Mesendoderm (in vitro differentiated cells): ENCODE data around the gene UBB.

ENCODE experiments used
- DNase-seq: peaks from one replicate; pipeline ENCODE4 v3.0.0; 2013
- H2AK5ac ChIP-seq: 2 replicates; pipeline ENCODE4 v1.6.1; 2013; ENCODE audit warnings: low read length, inconsistent platforms
- H2BK120ac ChIP-seq: 2 replicates; pipeline ENCODE4 v1.6.1; 2013; ENCODE audit warnings: low read depth, mild to moderate bottlenecking, low read length, moderate library complexity, mixed read lengths
- H2BK15ac ChIP-seq: replicated peaks from 2 replicates; pipeline ENCODE4 v1.6.1; 2013; ENCODE audit warnings: low read depth, mild to moderate bottlenecking, moderate library complexity
- H2BK5ac ChIP-seq: 2 replicates; pipeline ENCODE4 v1.6.1; 2013; ENCODE audit warnings: low read length, inconsistent platforms
- H3K18ac ChIP-seq: 2 replicates; pipeline ENCODE4 v1.6.1; 2013; ENCODE audit warnings: mild to moderate bottlenecking, low read length, mixed read lengths
- H3K23ac ChIP-seq: one replicate; pipeline ENCODE4 v1.6.1; 2013; ENCODE audit warnings: low read length
- H3K27ac ChIP-seq: 2 replicates; pipeline ENCODE4 v1.5.1; 2013; ENCODE audit warnings: low read depth, mild to moderate bottlenecking, inconsistent platforms, low read length, moderate library complexity
- H3K27me3 ChIP-seq: 2 replicates; pipeline ENCODE4 v1.6.1; 2013; ENCODE audit warnings: low read length, control low read depth, mild to moderate bottlenecking, inconsistent platforms; ENCODE audit not compliant: insufficient read depth, poor library complexity
- H3K36me3 ChIP-seq: 2 replicates; pipeline ENCODE4 v1.6.1; 2013; ENCODE audit warnings: low read length, inconsistent platforms; ENCODE audit not compliant: control insufficient read depth, insufficient read depth
- H3K4ac ChIP-seq: one replicate; pipeline ENCODE4 v1.6.1; 2013; ENCODE audit warnings: low read depth, mild to moderate bottlenecking, low read length, moderate library complexity
- H3K4me1 ChIP-seq: 2 replicates; pipeline ENCODE4 v1.6.1; 2013; ENCODE audit warnings: low read depth, low read length, inconsistent platforms; ENCODE audit not compliant: control insufficient read depth
- H3K4me2 ChIP-seq: 2 replicates; pipeline ENCODE4 v1.6.1; 2013; ENCODE audit warnings: low read length
- H3K4me3 ChIP-seq: 2 replicates; pipeline ENCODE4 v1.5.1; 2013; ENCODE audit warnings: mild to moderate bottlenecking, low read length
- H3K56ac ChIP-seq: one replicate; pipeline ENCODE4 v1.6.1; 2013; ENCODE audit warnings: low read length
- H3K79me1 ChIP-seq: 2 replicates; pipeline ENCODE4 v1.6.1; 2013; ENCODE audit warnings: low read length, inconsistent platforms
- H3K79me2 ChIP-seq: 2 replicates; pipeline ENCODE4 v1.6.1; 2013; ENCODE audit warnings: mild to moderate bottlenecking, low read length; ENCODE audit not compliant: control insufficient read depth, insufficient read depth
- H3K9ac ChIP-seq: 2 replicates; pipeline ENCODE4 v1.6.1; 2013; ENCODE audit warnings: low read length, inconsistent platforms
- H4K5ac ChIP-seq: one replicate; pipeline ENCODE4 v1.6.1; 2013; ENCODE audit warnings: low read length
- H4K8ac ChIP-seq: one replicate; pipeline ENCODE4 v1.6.1; 2013; ENCODE audit warnings: low read depth, mild to moderate bottlenecking, control low read depth, low read length, moderate library complexity
- WGBS: extraction: QIAGEN DNeasy Blood & Tissue Kit; methylation state at CpG from one replicate; pipeline ENCODE4 v1.1.7; 2013; ENCODE audit warnings: low lambda C conversion rate, missing lambda C conversion rate; ENCODE audit not compliant: insufficient coverage; ENCODE audit errors: extremely low coverage; 5-methylcytosine and 5-hydroxymethylcytosine counted together

The UBB gene

DNA sequence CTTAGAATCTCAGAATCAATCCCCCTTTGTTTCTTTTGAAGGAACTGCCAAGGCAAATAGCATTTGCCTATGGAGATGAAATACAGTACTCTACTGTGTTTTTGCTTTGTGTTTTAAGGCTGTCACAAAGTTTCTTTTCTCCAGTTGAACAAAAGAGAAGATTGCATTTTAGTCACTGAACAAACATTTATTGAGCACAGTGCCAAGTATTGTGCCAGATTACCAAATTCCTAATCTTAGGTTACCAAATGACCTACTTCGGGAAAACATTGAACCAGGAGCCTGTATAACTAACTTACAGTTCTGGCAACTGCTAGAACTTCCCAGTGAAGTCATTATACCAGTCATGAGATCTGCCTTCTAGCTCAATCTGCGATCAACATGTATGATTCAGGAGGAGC, 3.0 kb upstream of the UBB start:
- H3K27me3 ChIP-seq = no peaks in the 10 kb centered on the region
- peaks cover 2% of the 10 kb centered on the region for H3K36me3 ChIP-seq
- no peak overlapping the region for H3K4me3 ChIP-seq
- H3K79me2 ChIP-seq = peaks cover 16% of the 10 kb centered on the region
- H3K27ac ChIP-seq = no peak overlapping the region
- no peak overlapping the region for H2BK5ac ChIP-seq
- H2AK5ac ChIP-seq = no peak overlapping the region
- no peak overlapping the region for H4K8ac ChIP-seq
- peaks cover 3% of the 10 kb centered on the region for H3K4me1 ChIP-seq
- H3K4me2 ChIP-seq = no peak overlapping the region
- WGBS = no CpG with 5 or more reads among the region's 2 CpGs
- H3K4ac ChIP-seq = no peak overlapping the region
- no peak overlapping the region for H2BK15ac ChIP-seq
- no peak overlapping the region for H2BK120ac ChIP-seq
- H4K5ac ChIP-seq = no peak overlapping the region
- DNase-seq = no peak
- peaks cover 6% of the 10 kb centered on the region for H3K79me1 ChIP-seq
- no peak overlapping the region for H3K18ac ChIP-seq
- H3K9ac ChIP-seq = no peak overlapping the region
- H3K23ac ChIP-seq = no peak overlapping the region
- H3K56ac ChIP-seq = no peak overlapping the region

DNA sequence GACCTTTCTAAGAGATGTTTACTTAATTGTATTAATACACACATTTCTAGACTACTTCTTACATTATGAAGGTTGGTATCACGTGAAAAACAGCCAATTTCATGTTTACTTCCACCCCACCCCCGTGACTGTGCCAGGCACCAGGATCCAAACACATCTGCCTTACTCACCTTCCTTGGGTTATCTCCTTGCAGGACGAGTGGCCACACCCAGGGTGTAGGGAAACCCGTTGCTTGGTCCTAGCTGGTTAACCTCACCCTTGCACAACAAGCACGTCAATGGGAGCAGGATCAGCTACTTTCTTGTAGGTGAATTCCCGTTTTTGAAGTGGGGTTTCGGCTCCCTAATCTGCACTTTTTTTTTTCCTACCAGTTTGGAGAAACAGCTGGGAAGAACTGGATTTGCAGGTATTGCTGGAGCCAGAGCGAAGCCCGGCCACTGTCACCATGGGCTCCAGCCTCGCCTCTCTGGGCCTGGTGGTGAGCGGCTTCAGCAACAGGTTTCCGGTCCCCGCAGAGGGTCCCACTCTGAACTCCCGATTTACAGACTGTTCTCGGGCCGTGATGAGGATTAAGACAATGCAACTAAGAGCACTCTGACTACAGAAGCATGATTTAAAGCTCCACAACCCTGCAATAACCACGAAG, 2.1 kb upstream of the UBB start:
- no peak overlapping the region for H3K27ac ChIP-seq
- peaks cover 5% of the 10 kb centered on the region for H3K4me1 ChIP-seq
- WGBS = no CpG with 5 or more reads among the region's 17 CpGs
- H3K56ac ChIP-seq = peak overlapping the region; percentile 31
- H2BK5ac ChIP-seq = no peak overlapping the region
- H3K36me3 ChIP-seq = peaks cover 4% of the 10 kb centered on the region
- H3K23ac ChIP-seq = no peak overlapping the region
- no peak overlapping the region for H3K18ac ChIP-seq
- no peak overlapping the region for H4K5ac ChIP-seq
- H3K4me2 ChIP-seq = no peak overlapping the region
- H3K4me3 ChIP-seq = no peak overlapping the region
- no peaks in the 10 kb centered on the region for H3K27me3 ChIP-seq
- no peak overlapping the region for H2BK15ac ChIP-seq
- DNase-seq = no peak
- no peak overlapping the region for H3K9ac ChIP-seq
- peaks cover 11% of the 10 kb centered on the region for H3K79me1 ChIP-seq
- H4K8ac ChIP-seq = no peak overlapping the region
- H2BK120ac ChIP-seq = no peak overlapping the region
- no peak overlapping the region for H3K4ac ChIP-seq
- H2AK5ac ChIP-seq = no peak overlapping the region
- H3K79me2 ChIP-seq = peaks cover 20% of the 10 kb centered on the region

DNA sequence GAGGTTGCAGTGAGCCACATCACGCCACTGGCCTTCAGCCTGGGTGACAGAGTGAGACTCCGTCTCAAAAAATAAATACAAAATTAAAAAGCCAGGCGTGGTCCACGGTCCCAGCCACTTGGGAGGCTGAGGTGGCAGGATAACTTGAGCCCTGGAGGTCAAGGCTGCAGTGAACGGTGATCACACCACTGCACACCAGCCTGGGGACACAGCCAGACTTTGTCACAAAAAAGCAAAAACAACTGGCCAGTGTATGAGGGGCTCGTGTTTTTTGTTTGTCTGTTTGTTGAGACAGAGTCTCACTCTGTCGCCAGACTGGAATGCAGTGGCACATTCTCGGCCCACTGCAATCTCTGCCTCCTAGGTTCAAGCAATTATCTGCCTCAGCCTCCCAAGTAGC, 1.2 kb upstream of the UBB start:
- peak; percentile 53 for DNase-seq
- Histone ChIP-seq H3K27me3 (no peaks in the 10 kb centered on the region), H4K5ac (no peak overlapping the region), H3K4ac (no peak overlapping the region), H2BK5ac (no peak overlapping the region), H2AK5ac (no peak overlapping the region), H3K79me1 (peaks cover 11% of the 10 kb centered on the region), H3K27ac (no peak overlapping the region), H2BK120ac (no peak overlapping the region), H3K79me2 (peaks cover 20% of the 10 kb centered on the region), H3K56ac (no peak overlapping the region), H3K36me3 (peaks cover 4% of the 10 kb centered on the region), H3K9ac (no peak overlapping the region), H2BK15ac (no peak overlapping the region), H3K4me1 (peaks cover 5% of the 10 kb centered on the region), H3K4me3 (no peak overlapping the region), H3K18ac (no peak overlapping the region), H3K4me2 (no peak overlapping the region), H3K23ac (no peak overlapping the region), H4K8ac (no peak overlapping the region)
- WGBS = no CpG with 5 or more reads among the region's 8 CpGs

DNA sequence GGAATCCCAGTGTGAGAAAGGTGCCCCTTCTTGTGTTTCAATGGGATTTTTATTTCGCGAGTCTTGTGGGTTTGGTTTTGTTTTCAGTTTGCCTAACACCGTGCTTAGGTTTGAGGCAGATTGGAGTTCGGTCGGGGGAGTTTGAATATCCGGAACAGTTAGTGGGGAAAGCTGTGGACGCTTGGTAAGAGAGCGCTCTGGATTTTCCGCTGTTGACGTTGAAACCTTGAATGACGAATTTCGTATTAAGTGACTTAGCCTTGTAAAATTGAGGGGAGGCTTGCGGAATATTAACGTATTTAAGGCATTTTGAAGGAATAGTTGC, 567 bp downstream of the UBB start:
- Histone ChIP-seq H2BK5ac (peak overlapping the region; percentile 69), H3K4ac (no peak overlapping the region), H3K18ac (peak overlapping the region; percentile 55), H3K56ac (peak overlapping the region; percentile 95), H3K23ac (peak overlapping the region; percentile 56), H3K79me1 (peaks cover 11% of the 10 kb centered on the region), H3K36me3 (peaks cover 4% of the 10 kb centered on the region), H3K27ac (peak overlapping the region; percentile 73), H3K4me2 (peak overlapping the region; percentile 80), H2BK15ac (no peak overlapping the region), H3K4me1 (peaks cover 5% of the 10 kb centered on the region), H4K5ac (peak overlapping the region; percentile 71), H3K4me3 (peak overlapping the region; percentile 99), H3K27me3 (no peaks in the 10 kb centered on the region), H3K9ac (peak overlapping the region; percentile 99), H2AK5ac (peak overlapping the region; percentile 90), H2BK120ac (no peak overlapping the region), H4K8ac (no peak overlapping the region), H3K79me2 (peaks cover 20% of the 10 kb centered on the region)
- DNase-seq = no peak
- WGBS = no CpG with 5 or more reads among the region's 14 CpGs

DNA sequence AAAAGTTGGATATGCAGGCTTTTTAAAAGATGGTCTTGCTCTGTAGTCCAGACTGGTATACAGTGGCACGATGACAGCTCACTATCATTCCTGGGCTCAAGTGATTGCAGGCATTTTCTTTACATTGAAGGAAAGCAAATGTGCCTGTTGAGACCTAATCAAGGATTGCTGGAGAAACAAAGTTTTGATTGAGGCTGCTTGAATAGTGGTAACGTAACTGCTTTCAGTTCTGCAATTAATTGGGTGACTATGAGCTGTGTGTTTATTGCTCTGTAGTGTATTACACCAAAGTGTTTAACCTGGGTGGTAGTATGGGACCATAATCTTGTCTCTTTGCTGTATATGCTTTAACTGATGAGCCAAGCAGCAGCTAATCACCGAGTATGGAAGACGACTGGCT, 2.3 kb downstream of the UBB start:
- H3K56ac ChIP-seq = peak overlapping the region; percentile 49
- no peak overlapping the region for H3K18ac ChIP-seq
- no peak overlapping the region for H4K8ac ChIP-seq
- H3K4me3 ChIP-seq = no peak overlapping the region
- no peak for DNase-seq
- no peak overlapping the region for H2BK15ac ChIP-seq
- H3K27ac ChIP-seq = no peak overlapping the region
- H3K36me3 ChIP-seq = peaks cover 4% of the 10 kb centered on the region
- H3K23ac ChIP-seq = no peak overlapping the region
- H3K79me2 ChIP-seq = peaks cover 20% of the 10 kb centered on the region
- no peak overlapping the region for H2BK5ac ChIP-seq
- peak overlapping the region; percentile 48 for H3K4me2 ChIP-seq
- H3K4ac ChIP-seq = no peak overlapping the region
- H4K5ac ChIP-seq = no peak overlapping the region
- peaks cover 11% of the 10 kb centered on the region for H3K79me1 ChIP-seq
- peak overlapping the region; percentile 47 for H3K9ac ChIP-seq
- no CpG with 5 or more reads among the region's 4 CpGs for WGBS
- H2AK5ac ChIP-seq = no peak overlapping the region
- no peaks in the 10 kb centered on the region for H3K27me3 ChIP-seq
- peaks cover 5% of the 10 kb centered on the region for H3K4me1 ChIP-seq
- no peak overlapping the region for H2BK120ac ChIP-seq

DNA sequence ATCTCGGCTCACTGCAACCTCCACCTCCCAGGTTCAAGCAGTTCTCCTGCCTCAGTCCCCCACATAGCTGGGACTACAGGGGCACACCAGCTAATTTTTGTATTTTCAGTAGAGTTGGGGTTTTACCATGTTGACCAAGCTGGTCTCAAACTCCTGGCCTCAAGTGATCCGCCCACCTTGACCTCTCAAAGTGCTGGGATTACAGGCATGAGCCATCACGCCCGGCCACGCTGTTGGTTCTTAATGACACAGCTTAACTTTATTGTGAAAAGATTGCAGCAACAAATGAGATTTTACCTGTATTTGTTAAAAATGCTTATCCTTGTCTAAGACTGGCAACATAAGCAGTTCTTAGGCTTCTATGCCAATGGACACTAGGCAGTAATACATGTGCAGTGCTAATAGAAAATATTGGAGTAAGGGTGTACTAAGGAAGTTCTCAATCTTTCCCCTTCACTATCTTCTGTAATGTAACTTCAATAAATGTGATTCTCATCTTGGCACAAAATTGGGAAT, 2.9 kb downstream of the UBB start:
- Histone ChIP-seq H3K36me3 (peaks cover 4% of the 10 kb centered on the region), H3K23ac (no peak overlapping the region), H3K4me2 (no peak overlapping the region), H4K8ac (no peak overlapping the region), H3K27me3 (no peaks in the 10 kb centered on the region), H2BK15ac (no peak overlapping the region), H3K79me2 (peaks cover 20% of the 10 kb centered on the region), H2BK5ac (no peak overlapping the region), H3K4ac (no peak overlapping the region), H3K79me1 (peaks cover 11% of the 10 kb centered on the region), H4K5ac (no peak overlapping the region), H3K27ac (no peak overlapping the region), H3K18ac (no peak overlapping the region), H2BK120ac (no peak overlapping the region), H3K4me1 (peaks cover 5% of the 10 kb centered on the region), H2AK5ac (no peak overlapping the region), H3K56ac (peak overlapping the region; percentile 4), H3K9ac (no peak overlapping the region), H3K4me3 (no peak overlapping the region)
- DNase-seq = no peak
- whole genome bisulfite sequencing = no CpG with 5 or more reads among the region's 5 CpGs
